GM21515 (cell line): ENCODE data around the gene MIDN.
A peak's percentile ranks its signal among the peaks of the same experiment; 100 is the strongest.
"Not testable (repeated sequence)": the region's sequence is repeated elsewhere in the genome, so short reads cannot be mapped to it uniquely, and the experiment has no call there.

ENCODE experiments used
- ATAC-seq: cut with Tn5 transposase; IDR thresholded peaks from one replicate; pipeline ENCODE4 v1.9.1; 2021; ENCODE audit not compliant: unreplicated experiment

Gene MIDN

DNA sequence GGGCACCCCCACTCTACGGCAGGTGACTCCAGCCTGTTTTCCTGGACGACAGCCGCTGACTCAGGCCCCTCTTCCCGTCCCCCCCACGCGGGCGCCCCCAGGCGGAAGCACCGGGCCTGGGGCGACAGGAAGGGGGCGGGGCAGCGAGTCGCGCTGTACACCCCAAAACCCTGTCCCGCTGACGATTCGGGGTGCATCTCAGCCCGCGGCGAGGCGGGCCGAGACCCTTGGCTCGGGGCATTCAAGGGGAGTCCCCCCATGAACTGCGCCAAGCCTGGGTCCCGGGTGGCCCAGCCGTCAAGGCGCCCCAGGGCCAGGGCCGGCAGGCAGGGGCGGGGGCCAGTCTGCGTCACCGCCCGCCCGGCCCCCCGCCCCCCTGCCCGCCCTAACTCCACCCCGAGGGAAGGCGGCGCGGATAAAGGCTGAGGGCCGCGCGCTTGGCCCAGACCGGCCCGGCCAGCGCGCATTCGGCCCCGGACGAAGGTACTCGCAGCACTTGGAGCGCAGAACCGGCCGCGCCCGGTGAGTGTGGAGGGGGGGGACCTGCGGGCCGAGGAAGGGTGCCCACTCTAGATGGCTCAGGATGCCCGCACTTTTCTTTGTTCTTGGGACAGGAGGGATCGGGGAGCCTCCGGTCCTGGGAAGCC is at the start of gene MIDN:
MIDN (plus strand) TSS at position 445 of the 647 bp plus-strand sequence. CDS start 1,714 bp downstream, outside the sequence.
- ATAC-seq = peak; percentile 17

DNA sequence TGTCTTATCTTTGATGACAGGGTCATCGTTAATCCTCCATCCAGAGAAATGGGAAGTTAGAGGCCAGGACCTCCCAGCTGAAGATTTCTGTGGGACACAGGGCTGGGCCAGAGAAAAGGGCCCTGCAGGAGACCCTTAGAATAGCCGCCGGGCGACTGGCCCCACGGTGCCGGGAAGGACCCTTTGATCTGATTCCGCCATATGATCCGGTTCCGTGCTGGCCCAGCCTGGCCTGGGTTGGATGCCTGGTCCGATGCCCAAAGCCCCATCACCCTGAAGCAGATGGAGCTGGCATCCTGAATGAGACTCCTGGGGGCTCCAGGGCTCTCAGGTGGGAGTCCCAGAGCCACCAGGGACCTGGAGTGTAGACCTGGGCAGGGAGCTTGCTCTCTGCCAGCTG is 48.9 kb upstream of the MIDN start:
- no peak for ATAC-seq

DNA sequence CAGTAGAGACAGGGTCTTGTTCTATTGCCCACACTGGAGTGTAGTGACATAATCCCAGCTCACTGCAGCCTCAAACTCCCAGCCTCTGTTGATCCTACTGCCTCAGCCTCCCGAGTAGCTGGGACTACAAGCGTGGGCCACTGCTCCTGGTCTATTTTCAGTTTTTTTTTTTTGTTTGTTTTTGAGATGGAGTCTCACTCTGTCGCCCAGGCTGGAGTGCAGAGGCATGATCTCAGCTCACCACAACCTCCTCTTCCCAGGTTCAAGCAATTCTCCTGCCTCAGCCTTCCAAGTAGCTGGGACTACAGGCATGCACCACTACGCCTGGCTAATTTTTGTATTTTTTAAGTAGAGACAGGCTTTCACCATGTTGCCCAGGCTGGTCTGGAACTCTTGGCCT is 47.8 kb upstream of the MIDN start:
- ATAC-seq = not testable (repeated sequence)

DNA sequence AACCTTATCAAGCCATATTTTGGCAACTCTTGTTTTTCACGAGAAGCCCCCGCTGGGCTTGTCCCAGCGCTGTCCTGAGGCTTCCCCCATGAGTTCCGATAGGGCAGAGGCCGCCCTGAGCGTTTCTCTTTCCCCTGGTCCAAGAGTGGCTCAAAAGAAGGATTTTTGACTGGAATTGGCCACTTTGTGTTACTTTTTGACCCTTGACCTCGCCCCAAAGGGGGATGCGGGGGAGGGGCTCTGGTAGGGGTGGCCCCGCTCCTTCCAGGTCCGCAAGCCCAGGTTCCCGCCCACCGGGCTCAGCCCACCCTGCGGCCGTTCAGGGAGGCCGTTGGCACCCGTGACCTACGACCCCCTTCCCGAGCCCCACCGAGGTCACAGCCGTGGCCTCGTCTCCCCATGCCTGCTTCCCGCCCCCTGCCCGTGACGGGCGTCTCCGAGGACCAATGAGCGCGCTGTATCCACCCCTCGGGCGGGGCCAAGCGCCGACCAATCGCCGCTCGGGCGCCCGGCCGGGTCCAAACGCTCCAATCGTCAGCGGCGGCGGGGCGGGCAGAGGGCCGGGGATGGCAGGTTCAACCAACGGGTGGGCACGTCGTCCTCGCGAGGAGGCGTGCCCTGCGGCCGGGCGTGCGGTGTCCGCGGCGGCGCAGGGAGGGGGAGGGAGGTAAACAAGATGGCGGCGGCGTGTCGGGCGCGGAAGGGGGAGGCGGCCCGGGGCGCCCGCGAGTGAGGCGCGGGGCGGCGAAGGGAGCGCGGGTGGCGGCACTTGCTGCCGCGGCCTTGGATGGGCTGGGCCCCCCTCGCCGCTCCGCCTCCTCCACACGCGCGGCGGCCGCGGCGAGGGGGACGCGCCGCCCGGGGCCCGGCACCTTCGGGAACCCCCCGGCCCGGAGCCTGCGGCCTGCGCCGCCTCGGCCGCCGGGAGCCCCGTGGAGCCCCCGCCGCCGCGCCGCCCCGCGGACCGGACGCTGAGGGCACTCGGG is 43.0 kb upstream of the MIDN start, which contains the start of gene STK11:
STK11 (plus strand) TSS at position 665 of the 986 bp plus-strand sequence. CDS start 1,136 bp downstream, outside the sequence.
- ATAC-seq = peak; percentile 83

DNA sequence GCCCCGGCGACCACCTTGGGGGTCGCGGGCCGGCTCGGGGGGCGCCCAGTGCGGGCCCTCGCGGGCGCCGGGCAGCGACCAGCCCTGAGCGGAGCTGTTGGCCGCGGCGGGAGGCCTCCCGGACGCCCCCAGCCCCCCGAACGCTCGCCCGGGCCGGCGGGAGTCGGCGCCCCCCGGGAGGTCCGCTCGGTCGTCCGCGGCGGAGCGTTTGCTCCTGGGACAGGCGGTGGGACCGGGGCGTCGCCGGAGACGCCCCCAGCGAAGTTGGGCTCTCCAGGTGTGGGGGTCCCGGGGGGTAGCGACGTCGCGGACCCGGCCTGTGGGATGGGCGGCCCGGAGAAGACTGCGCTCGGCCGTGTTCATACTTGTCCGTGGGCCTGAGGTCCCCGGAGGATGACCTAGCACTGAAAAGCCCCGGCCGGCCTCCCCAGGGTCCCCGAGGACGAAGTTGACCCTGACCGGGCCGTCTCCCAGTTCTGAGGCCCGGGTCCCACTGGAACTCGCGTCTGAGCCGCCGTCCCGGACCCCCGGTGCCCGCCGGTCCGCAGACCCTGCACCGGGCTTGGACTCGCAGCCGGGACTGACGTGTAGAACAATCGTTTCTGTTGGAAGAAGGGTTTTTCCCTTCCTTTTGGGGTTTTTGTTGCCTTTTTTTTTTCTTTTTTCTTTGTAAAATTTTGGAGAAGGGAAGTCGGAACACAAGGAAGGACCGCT is 42.1 kb upstream of the MIDN start:
- ATAC-seq = no peak

DNA sequence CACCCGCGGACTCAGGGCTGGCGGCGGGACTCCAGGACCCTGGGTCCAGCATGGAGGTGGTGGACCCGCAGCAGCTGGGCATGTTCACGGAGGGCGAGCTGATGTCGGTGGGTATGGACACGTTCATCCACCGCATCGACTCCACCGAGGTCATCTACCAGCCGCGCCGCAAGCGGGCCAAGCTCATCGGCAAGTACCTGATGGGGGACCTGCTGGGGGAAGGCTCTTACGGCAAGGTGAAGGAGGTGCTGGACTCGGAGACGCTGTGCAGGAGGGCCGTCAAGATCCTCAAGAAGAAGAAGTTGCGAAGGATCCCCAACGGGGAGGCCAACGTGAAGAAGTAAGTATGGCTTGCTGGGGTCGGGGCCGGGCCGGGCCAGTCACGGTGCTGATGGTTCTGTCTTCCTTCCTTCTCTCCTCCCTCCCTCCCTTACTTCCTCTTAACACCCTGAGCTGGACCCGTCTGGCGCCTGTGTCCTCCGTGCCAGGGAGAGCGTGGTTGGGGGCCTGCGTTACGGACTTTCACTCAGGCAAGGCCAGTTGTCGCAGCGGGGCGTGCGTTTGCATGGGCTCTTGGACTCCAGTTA is 41.4 kb upstream of the MIDN start:
- ATAC-seq = no peak

DNA sequence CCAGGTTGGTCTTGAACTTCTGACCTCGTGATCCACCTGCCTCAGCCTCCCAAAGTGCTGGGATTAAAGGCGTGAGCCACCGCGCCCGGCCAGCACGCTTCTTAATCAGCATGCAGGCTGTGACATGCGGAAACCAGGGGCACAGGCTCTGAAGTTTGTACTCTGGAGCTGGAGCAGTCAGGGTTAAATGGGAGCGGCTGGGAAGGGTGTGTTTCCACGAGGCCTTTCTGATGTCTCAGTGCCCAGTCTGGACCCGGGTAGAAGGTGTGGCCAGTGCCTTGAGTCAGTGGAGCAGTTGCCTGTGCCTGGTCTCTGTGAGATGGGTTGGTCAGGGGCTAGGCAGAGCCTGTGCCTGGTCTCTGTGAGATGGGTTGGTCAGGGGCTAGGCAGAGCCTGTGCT is 39.6 kb upstream of the MIDN start:
- not testable (repeated sequence) for ATAC-seq

DNA sequence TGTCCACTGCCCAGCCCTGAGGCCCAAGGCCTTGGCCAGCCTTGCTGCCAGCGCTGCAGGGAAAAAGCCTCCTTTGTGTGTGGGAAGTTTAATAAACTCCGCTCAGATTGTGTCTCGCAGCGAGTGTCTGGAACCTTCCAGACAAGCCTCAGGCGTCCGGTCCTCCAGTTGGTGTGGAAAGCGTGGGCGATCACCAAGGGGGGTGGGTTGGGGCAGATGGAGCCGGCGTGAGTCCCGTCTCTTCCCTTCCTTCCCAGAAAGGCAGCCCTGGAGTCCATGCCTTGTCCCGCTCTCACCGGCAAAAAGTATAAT is 38.2 kb upstream of the MIDN start:
- no peak for ATAC-seq

DNA sequence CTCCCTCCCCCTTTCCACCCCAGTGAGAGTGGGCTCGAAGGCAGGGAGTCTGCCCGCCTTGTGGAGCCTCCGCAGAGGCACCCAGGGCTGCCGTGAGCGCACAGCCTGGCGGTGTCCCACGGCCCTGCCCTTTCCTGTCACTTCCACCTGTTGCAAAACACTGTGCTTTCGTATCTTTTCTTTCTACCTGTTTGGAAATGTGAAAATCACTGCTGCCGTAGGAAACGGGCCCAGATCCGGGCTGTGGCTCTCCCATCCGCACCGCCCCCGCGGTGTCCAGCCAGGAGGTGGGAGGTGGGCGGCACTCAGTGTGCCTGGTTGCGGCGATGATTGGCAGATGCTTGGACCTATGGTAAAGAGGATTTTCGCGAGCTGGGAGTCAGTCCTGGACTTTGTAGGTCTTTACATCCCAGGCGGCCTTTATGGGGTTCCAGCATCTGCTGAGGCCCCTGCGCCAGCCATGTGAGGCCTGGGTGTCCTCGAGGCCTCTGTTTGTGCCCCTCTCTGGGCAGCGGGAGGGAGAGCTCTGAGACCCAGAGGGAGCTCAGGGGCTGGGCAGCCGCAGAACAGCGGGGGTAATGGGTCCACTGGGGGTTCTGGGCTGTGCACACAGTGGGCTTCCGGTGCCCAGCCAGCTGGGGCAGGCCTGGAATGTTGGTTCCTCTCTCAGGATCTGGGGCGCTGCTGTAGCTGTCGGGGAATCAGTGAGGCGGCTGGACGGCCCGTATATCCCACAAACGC is 36.7 kb upstream of the MIDN start:
- ATAC-seq = no peak

DNA sequence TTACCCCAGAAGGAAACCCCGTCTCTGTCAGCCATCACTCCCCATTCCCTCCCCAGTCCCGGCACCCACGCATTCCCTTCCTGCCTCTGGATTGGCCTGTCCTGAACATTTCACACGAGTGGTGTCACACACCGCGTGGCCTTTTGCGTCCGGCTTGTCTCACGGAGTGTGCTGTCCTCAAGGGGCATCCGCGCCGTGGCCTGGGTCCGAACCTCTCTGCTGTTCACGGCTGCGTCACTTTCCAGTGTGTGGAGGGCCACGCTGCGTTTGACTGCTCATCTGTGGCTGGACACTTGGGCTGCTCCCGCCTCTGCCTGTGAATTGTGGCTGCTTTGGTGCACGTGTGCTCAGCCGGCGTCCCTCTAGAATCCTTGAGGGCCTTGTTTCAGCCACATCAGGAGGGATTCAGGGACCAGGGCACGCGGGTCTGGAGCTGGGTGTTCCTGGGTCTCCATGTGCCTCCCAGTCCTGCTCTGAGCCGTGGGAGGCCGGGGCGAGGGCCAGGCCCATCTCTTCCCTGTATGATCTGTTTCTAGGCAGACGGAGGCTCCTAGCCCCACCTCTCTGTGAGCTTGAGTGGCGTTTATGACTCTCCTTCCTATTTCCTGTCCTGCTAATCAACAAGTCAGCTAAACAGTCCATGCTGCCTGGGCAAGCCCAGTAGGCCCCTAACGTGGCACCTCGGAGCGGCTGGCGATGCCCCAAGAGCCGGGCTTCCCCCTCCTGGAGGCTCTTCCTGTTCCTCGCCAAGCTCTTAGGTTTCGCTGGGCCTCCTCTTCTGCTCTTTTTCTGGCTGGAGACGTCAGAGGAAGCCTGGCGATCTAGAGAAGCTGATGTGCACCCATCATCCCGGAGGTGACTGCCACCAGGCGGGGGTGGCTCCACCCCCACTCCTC is 34.7 kb upstream of the MIDN start:
- ATAC-seq = no peak

DNA sequence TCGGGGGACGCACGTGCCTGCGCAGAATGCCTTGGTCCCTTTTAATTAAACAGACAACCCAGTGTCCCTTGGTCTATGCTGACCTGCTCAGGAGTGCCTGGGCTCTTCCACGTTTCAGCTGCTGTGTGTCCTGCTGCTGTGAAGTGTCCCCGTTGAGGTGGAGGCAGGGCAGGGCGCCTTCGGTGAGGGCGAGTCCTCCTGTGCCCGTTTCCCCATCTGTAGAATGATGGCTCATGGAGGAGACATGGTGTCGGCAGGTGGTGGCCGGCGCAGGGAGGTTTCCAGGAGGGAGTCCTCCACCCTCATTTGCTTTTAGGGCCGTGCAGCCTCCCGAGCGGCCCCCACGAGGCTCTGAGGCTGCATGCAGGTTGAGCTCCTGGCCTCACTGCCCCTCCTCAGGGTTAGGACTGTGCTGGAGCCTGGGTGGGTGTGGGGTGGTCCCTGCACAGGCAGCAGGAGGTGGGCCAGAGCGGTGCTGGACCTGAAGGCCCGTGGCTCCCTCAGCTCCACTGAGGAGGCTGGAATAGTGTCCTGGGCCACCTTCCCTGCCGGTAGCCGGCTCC is 34.0 kb upstream of the MIDN start:
- no peak for ATAC-seq

DNA sequence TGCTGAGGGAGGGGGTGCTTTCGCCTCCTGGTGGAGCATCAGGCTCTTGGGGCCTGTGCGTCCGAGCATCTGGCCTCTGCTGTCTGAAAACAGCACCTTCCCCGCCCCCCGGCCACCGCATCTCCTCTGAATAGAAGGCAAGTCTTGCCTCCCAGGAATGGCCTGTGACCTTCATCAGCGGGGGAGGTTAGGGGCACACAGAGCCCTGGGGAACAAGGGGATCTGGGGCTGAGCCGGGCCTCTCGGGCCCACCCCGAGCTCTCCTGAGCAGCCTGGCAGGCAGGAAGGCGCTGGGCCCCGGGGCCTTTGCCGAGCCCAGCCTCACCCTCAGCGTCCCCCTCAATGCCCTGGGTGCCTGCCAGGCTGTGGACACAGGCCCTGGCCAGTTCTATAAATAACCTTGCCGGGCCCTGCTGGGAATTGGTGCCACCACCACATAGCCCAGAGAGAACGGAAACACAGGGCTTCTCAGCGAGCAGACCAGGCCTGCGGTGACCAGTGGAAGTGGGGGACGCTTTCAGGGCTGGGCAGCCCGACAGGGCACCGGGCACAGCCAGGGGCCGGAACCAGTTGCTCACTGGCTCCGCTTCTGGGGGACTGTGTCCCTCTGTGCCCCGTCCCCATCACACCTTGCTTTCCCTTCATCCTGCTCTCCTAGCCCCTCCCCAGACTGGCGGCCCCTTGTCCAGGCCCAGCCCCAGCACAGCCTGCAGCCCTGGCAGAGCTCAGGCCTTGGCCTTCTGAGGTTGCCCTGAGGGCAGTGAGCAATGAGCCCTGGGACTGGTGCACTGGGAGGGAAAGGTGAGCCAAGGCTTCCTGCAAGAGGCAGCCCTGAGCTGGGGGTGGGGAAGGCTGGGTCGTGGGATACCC is 33.3 kb upstream of the MIDN start:
- ATAC-seq = no peak

DNA sequence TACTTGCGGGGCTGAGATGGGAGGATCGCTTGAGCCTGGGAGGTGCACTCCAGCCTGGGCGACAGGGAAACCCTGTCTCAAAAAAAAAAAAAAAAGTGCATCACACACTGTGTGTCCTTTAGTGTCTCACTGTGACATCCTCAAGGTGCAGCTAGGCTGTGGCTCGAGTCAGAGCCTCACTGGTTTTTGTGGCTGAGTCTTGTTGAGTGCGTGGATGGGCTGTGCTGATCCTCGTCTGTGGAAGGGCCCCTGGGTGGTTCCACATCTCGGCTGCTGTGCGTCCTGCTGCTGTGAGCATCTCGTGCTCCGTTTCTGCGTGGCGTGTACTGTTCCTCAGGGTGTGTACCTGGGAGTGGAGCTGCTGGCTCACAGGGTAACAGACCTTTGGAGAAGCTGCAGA is 31.6 kb upstream of the MIDN start:
- no peak for ATAC-seq

DNA sequence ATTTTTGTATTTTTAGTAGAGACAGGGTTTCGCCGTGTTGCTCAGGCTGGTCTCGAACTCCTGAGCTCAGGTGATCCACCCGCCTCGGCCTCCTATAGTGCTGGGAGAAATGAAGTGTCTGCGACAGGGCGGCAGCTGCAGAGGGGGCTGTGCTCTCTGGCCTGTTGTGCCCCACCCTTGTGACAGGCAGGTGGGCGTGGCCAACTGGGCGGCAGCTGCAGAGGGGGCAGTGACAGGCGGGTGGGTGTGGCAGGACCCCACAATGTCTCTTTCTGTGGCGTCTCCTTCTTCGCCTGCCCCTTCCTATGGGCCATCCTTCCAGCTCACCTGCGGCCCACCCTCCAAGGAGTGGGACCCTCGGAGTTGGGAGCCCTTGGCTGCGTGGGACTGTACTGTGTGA is 31.0 kb upstream of the MIDN start:
- no peak for ATAC-seq

DNA sequence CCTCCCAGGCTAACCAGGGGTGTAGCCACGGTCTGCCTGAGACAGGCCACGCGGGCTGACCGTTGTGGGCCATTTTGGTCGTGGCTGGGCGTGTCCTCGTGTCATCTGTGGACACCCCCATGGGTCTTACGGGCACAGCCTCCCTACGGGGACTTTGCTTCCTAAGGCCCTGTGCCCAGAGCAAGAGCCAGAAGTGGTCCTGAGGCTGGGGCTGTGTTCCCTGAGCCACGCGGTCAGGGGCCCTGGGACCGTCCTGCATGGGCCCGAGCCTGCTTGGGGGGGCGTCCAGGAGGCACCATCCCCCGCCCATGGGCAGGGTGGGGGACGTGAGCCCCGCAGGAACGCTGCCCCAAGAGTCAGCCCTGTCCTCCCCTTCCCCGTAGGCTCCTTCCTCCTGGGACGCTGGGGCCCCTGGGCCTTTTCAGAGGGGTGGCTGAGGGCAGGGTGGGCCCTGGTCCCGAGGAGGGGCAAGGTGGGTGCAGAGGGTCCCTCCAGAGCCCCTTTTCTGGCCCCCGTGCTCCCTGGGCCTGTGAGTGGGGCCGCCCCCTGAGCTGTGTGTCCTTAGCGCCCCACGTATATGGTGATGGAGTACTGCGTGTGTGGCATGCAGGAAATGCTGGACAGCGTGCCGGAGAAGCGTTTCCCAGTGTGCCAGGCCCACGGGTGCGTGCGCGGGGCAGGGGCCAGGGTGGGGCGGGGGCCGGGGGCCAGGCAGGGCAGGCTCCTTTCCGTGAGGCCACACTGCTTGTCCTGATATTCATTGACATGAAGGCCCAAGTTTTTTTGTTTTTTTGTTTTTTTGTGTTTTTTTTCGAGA is 29.4 kb upstream of the MIDN start:
- no peak for ATAC-seq

DNA sequence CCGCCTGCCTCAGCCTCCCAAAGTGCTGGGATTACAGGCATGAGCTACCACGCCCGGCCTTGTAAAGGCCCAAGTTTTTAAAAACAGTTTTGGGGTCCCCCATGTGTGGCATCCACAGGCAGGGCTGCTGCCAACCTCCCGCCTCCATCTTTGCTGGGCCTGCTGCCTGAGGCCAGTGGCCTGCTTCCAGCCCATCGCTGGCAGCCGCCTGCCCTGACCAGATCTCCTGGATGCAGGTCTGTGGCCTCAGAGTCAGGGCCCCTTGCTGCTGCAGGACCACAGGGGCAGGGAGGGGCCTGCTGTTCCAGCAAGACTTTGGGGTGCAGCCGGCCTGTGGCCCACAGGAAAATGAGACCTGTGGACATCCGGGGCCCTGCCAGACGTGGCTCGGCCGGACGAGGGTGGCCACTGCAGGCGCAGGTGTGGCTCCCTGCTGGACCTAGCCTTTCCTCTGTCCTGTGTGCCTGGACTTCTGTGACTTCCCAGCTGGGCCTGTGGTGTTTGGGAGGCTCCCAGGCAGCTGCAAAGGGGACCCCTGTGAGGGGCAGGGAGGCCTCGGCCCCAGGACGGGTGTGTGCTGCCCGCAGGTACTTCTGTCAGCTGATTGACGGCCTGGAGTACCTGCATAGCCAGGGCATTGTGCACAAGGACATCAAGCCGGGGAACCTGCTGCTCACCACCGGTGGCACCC is 28.5 kb upstream of the MIDN start:
- no peak for ATAC-seq

DNA sequence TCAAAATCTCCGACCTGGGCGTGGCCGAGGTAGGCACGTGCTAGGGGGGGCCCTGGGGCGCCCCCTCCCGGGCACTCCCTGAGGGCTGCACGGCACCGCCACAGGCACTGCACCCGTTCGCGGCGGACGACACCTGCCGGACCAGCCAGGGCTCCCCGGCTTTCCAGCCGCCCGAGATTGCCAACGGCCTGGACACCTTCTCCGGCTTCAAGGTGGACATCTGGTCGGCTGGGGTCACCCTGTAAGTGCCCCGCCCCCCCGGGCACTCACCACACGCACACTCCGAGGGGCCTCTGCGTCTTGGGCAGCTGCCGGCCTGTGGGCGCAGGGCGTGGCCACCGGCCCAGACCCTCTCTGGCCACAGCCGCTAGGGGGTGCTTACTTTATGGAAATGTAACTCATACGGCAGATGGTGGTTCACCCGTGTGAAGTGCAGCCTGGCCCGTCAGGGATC is 27.9 kb upstream of the MIDN start:
- ATAC-seq = no peak
